ENCODE measurements around the gene KIFC3.
"Not testable (repeated sequence)": the region's sequence is repeated elsewhere in the genome, so short reads cannot be mapped to it uniquely, and the experiment has no call there.

KIFC3 gene

GRCh38 chr16:57753448-57754353 is 48.6 kb downstream of the KIFC3 start:
- DNase-seq (ENCODE audit: low read depth), result no peak

GRCh38 chr16:57752581-57753447 is 49.5 kb downstream of the KIFC3 start:
- DNase-seq (ENCODE audit: low read depth), result no peak

GRCh38 chr16:57752203-57752580 is 50.1 kb downstream of the KIFC3 start:
- no peak for DNase-seq (ENCODE audit: low read depth)

GRCh38 chr16:57751539-57752202 is 50.6 kb downstream of the KIFC3 start:
- no peak for DNase-seq (ENCODE audit: low read depth)

- DNase-seq (ENCODE audit: low read depth), result no peak
Measured at GRCh38 chr16:57750796-57751538, 51.3 kb downstream of the KIFC3 start.

- DNase-seq (ENCODE audit: low read depth), result no peak
Measured at GRCh38 chr16:57749856-57750452, 52.3 kb downstream of the KIFC3 start.

- DNase-seq (ENCODE audit: low read depth), result no peak
Measured at GRCh38 chr16:57749101-57749692, 53.1 kb downstream of the KIFC3 start.

- DNase-seq (ENCODE audit: low read depth), result no peak
Measured at GRCh38 chr16:57748596-57748995, 53.7 kb downstream of the KIFC3 start.

- DNase-seq (ENCODE audit: low read depth), result no peak
Measured at GRCh38 chr16:57747996-57748395, 54.3 kb downstream of the KIFC3 start.

GRCh38 chr16:57747496-57747895 is 54.8 kb downstream of the KIFC3 start:
- no peak for DNase-seq (ENCODE audit: low read depth)

GRCh38 chr16:57747091-57747490 is 55.2 kb downstream of the KIFC3 start:
- no peak for DNase-seq (ENCODE audit: low read depth)

GRCh38 chr16:57746316-57746715 is 56.0 kb downstream of the KIFC3 start:
- DNase-seq (ENCODE audit: low read depth), result not testable (repeated sequence)

- no peak for DNase-seq (ENCODE audit: low read depth)
Measured at GRCh38 chr16:57745768-57746167, 56.5 kb downstream of the KIFC3 start.

GRCh38 chr16:57744642-57744903 is 57.7 kb downstream of the KIFC3 start:
- no peak for DNase-seq (ENCODE audit: low read depth)

GRCh38 chr16:57743886-57744641 is 58.2 kb downstream of the KIFC3 start:
- DNase-seq (ENCODE audit: low read depth), result no peak

GRCh38 chr16:57743458-57743857 is 58.8 kb downstream of the KIFC3 start:
- DNase-seq (ENCODE audit: low read depth), result no peak

- DNase-seq (ENCODE audit: low read depth), result no peak
Measured at GRCh38 chr16:57742543-57742942, 59.7 kb downstream of the KIFC3 start.

GRCh38 chr16:57741660-57742191 is 60.6 kb downstream of the KIFC3 start:
- no peak for DNase-seq (ENCODE audit: low read depth)

- no peak for DNase-seq (ENCODE audit: low read depth)
Measured at GRCh38 chr16:57740423-57741071, 61.7 kb downstream of the KIFC3 start.
